HG03342 (cell line): ENCODE measurements around the gene LBP.
"Not testable (repeated sequence)": the region's sequence is repeated elsewhere in the genome, so short reads cannot be mapped to it uniquely, and the experiment has no call there.

Experiments used
- ATAC-seq: cut with Tn5 transposase; IDR thresholded peaks from one replicate; pipeline ENCODE4 v1.9.1; 2021; ENCODE audit warnings: mild to moderate bottlenecking, moderate library complexity; ENCODE audit not compliant: unreplicated experiment

LBP gene

GRCh38 chr20:38346741-38347140 is 459 bp downstream of the LBP start:
- no peak for ATAC-seq

- no peak for ATAC-seq
Observed at GRCh38 chr20:38349856-38350255, 3.6 kb downstream of the LBP start.

- no peak for ATAC-seq
Observed at GRCh38 chr20:38350879-38351775, 4.8 kb downstream of the LBP start.

DNA sequence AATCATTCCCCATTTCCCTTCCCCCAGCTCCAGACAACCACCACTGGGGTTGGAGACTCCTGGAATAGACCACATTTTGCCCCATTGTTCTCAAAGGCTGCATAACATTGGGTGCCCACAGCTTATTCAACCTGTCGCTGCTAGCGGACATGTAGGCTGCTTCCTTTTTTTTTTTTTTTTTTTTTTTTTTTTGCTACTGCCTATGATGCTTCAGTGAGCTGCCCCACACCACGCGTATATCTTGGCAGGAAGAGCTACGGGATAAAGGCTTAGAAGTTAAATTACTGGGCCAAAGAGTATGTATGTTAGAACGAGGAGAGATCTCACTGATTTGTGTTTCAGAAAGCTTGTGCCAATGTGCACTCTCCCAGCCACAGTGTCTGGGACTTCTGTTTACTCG is 7.0 kb downstream of the LBP start:
- ATAC-seq = no peak

DNA sequence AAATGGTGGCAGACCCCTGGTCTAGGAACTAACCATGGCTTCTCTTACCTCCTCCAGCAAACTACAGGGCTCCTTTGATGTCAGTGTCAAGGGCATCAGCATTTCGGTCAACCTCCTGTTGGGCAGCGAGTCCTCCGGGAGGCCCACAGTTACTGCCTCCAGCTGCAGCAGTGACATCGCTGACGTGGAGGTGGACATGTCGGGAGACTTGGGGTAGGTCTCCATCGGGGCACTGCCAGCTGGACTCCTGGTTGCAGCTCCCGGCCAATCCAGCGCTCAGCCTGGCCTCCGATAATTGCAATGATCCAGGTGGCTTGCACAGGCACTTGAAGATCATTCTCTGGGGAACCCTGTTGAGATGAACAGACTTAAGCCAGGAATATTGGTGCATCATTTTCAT is 7.9 kb downstream of the LBP start:
- no peak for ATAC-seq

GRCh38 chr20:38355161-38356012 is 9.1 kb downstream of the LBP start:
- ATAC-seq = no peak

DNA sequence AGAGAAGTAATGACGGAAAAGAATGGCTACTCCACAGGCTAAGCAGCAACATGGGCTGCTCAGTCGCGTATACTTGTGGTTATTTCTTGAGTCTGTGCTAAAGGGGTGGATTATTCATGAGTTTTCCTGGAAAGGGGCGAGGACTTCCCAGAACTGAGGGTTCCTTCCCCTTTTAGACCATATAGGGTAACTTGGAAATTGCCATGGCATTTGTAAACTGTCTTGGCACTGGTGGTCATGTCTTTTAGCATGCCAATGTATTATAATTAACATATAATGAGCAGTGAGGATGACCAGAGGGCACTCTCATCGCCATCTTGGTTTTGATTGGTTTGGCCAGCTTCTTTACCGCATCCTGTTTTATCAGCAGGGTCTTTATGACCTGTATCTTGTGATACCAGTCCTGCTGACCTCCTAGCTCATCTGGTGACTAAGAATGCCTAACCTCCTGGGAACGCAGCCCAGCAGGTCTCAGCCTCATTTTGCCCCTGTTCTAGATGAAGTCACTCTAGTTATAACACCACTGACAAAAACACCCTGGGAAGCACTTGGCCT is 11.4 kb downstream of the LBP start:
- no peak for ATAC-seq

- no peak for ATAC-seq
Observed at GRCh38 chr20:38358556-38358955, 12.3 kb downstream of the LBP start.

DNA sequence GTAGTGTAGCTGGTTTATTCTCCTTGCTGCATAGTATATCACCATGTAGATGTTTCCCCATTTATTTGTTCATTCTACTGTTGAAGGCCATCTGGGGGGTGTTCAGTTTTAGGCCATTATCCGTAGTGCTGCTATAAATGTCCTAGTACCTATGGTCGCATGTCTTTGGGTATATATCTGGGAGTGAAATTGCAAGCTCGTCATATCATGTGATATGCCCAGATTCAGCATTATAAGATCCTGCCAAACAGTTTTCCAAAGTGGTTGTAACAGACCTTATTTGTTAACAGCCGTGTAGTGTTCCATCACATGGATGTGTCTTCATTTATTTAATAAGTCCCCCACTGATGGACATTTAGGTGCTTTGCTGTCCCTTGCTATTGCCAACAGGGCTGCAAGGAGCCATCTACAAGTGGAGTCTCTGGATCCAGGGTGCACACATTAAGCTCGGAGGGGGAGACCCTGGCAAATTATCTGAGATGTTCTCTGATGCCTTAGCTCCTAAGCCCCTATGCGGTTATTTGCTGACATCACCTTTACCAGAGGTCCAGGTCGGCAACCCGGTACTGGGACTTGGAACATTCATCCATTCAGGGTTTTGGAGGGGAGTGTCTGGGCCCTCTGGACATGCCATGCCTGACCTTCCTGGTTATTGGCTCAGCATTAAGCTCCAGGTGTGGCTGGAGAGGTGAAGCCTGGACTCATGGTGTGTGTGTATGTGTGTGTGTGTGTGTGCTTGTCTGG is 16.9 kb downstream of the LBP start:
- ATAC-seq = no peak

DNA sequence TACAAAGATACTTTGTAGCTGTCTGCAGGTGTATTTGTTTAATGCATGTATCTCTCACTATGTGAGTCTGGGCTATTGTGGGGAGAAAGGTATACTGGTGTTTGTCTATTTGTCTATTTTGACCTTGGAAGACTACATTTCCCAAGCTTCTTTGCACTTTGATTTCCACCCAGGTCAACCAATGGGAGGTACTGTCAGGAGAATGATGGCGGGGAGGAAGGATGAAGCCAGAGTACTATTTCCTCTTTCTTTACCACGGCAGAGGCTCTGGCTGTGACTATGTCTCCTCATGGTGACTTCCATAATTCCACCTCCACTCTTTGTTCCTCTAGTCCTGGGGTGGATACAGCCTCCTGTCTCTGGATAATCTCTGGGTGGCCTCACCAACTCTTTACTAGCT is 23.1 kb downstream of the LBP start:
- ATAC-seq = no peak

GRCh38 chr20:38372806-38373205 is 26.5 kb downstream of the LBP start:
- no peak for ATAC-seq

- no peak for ATAC-seq
Observed at GRCh38 chr20:38373231-38373867, 27.1 kb downstream of the LBP start.

DNA sequence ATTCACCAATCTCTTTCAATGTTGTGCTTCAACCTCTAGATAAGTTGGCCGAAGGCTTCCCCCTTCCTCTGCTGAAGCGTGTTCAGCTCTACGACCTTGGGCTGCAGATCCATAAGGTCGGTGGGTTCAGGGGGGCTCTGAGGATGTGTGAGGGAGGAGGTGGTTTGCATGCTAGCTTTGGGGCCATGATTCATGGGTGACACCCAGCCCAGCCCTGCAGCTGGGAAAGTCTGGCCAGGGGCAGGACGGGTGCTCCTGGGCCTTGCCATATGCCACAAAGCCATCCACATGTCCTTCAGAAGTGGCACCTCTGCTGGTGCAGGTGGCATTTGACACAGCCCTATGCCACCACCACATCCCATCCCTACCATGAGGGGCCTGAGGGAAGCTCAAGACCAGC is 27.6 kb downstream of the LBP start:
- no peak for ATAC-seq

- no peak for ATAC-seq
Observed at GRCh38 chr20:38377039-38377685, 30.9 kb downstream of the LBP start.

DNA sequence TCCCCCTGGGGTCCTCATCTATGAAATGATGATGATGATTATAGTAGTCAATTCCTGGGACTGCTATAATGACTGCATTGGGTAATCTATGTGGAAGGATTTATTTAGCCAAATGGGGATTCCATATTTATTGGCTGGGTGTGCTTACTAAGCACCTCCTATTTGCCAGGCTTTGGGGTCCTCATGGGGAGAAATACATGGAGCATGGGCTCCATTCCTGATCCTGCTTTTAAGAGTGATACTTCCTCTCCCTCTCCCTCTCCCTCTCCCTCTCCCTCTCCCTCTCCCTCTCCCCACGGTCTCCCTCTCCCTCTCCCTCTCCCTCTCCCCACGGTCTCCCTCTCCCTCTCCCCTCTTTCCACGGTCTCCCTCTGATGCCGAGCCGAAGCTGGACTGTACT is 31.6 kb downstream of the LBP start:
- ATAC-seq = not testable (repeated sequence)

DNA sequence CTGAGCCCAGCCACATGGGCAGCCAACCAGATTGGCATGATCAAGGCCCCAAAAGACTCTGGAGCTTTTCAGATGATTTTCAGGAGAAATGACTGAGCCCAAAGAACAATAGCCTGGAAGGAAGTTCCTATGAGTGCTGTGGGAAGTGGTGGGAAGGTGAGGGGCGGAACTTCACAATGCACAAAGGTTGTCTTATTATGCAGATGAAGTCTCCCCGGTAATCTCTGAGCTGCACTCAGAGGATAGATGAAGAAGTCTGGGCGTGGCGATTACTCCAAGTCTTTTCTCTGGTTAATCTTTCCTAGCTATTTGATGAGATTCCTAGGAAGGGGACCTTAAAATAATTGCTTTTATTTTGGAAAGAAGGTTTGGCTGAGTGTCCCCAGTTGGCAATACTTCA is 36.9 kb downstream of the LBP start:
- ATAC-seq = no peak

DNA sequence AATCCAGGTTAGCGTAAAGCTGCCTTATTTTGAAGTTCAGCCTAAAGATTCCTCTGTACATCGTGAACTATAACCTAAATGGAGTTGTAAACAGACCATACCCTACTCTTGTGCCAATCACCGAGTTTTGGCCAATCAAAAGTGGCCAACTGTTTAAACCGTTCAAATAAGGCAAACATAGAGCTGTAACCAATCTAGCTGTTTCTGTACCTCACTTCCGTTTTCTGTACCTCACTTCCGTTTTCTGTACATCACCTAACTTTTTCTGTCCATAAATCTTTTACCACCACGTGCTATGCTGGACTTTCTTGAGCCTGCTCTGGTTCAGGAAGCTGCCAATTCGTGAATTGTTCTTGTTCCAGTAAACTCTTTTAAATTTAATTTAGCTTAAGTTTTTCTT is 39.7 kb downstream of the LBP start:
- ATAC-seq = no peak

- ATAC-seq = no peak
Observed at GRCh38 chr20:38386851-38387250, 40.6 kb downstream of the LBP start.

DNA sequence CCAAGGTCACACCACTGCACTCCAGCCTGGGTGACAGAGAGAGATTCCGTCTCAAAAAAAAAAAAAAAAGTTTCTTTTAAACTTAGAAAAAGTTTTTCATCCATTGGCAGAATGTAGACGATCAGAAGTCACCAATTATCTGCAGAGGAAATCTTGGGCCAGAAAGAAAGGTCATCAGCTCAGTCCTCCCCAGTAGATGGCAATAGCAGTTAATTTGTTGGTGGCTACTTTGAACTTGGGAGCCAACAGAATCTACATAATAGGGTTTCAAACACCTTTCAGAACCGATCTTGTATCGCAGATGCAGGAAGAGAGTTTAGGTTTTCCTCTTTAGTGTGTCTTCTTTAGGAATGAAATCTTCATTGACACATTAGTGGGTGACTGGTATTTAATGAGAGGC is 41.7 kb downstream of the LBP start:
- no peak for ATAC-seq

- ATAC-seq = no peak
Observed at GRCh38 chr20:38392356-38392755, 46.1 kb downstream of the LBP start.
